HUES64 (cell line): ENCODE data around the gene KRT15.

Source experiments
- H3K27ac ChIP-seq: 2 replicates; pipeline ENCODE4 v1.7.0; 2013; ENCODE audit warnings: low read depth, low read length, inconsistent platforms
- H3K27me3 ChIP-seq: 2 replicates; pipeline ENCODE4 v1.6.1; 2013; ENCODE audit warnings: mild to moderate bottlenecking, low read length; ENCODE audit not compliant: insufficient read depth
- H3K36me3 ChIP-seq: 2 replicates; pipeline ENCODE4 v1.6.1; 2013; ENCODE audit warnings: mild to moderate bottlenecking, low read length; ENCODE audit not compliant: insufficient read depth
- H3K4me1 ChIP-seq: 2 replicates; pipeline ENCODE4 v1.6.1; 2013; ENCODE audit warnings: mild to moderate bottlenecking, low read length, moderate library complexity; ENCODE audit not compliant: insufficient read depth
- H3K4me3 ChIP-seq: 2 replicates; pipeline ENCODE4 v1.5.1; 2013; ENCODE audit warnings: mild to moderate bottlenecking, low read length, moderate library complexity
- H3K9ac ChIP-seq: 2 replicates; pipeline ENCODE4 v1.6.1; 2013; ENCODE audit warnings: mild to moderate bottlenecking, low read depth, low read length
- H3K9me3 ChIP-seq: 2 replicates; pipeline ENCODE4 v1.6.1; 2013; ENCODE audit warnings: low read depth, low read length; ENCODE audit not compliant: insufficient read depth
- WGBS: fragments of 150-250, 120-280 bp; methylation state at CpG from one replicate; pipeline ENCODE4 v1.1.7; 2013; ENCODE audit warnings: missing lambda C conversion rate; 5-methylcytosine and 5-hydroxymethylcytosine counted together

KRT15 gene

GRCh38 chr17:41500131-41500911, 18.4 kb downstream of the KRT15 start:
- no peaks in the 10 kb centered on the region; the same call in 1 of the 2 replicates for H3K27me3 ChIP-seq
- H3K4me3 ChIP-seq: no peak overlapping the region
- no peak overlapping the region for H3K27ac ChIP-seq
- no peaks in the 10 kb centered on the region for H3K9me3 ChIP-seq
- H3K36me3 ChIP-seq: no peaks in the 10 kb centered on the region
- 57% methylated on average over 15 of the region's 15 CpGs for WGBS
- H3K4me1 ChIP-seq: peaks cover 9% of the 10 kb centered on the region
- H3K9ac ChIP-seq: no peak overlapping the region

DNA sequence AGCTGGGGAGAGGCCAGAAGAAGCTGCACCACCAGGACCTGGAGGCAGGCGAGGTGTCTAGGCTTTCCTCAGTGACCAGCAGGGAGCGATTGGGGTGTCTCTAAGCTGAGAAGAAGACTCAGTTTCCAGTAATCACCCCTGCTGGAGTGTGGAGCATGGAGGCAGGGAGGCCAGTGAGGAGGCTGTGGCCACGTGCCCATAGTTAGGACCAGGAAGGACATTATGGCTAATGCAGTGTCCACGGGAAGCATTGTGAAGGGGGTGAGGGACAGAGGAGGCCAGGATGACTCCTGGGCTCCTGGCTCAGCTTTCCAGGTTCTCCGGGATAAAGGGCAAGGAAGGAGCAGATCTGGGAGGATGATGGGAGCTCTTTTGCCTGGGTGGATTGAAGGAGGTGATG, 19.0 kb downstream of the KRT15 start:
- Histone ChIP-seq H3K27me3 (no peaks in the 10 kb centered on the region; the same call in 1 of the 2 replicates), H3K4me3 (no peak overlapping the region), H3K27ac (no peak overlapping the region), H3K9ac (no peak overlapping the region), H3K4me1 (peaks cover 9% of the 10 kb centered on the region), H3K36me3 (no peaks in the 10 kb centered on the region), H3K9me3 (no peaks in the 10 kb centered on the region)
- WGBS: 91% methylated on average over 5 of the region's 5 CpGs

GRCh38 chr17:41498276-41498675, 20.4 kb downstream of the KRT15 start:
- H3K9me3 ChIP-seq: no peaks in the 10 kb centered on the region
- no peak overlapping the region for H3K27ac ChIP-seq
- WGBS: 85% methylated on average over 6 of the region's 6 CpGs
- no peak overlapping the region for H3K4me3 ChIP-seq
- H3K4me1 ChIP-seq: peaks cover 9% of the 10 kb centered on the region
- no peak overlapping the region for H3K9ac ChIP-seq
- no peaks in the 10 kb centered on the region for H3K36me3 ChIP-seq
- no peaks in the 10 kb centered on the region; the same call in 1 of the 2 replicates for H3K27me3 ChIP-seq

GRCh38 chr17:41496803-41497484, 21.7 kb downstream of the KRT15 start:
- 68% methylated on average over 12 of the region's 12 CpGs for WGBS
- H3K4me1 ChIP-seq: peaks cover 9% of the 10 kb centered on the region
- no peaks in the 10 kb centered on the region for H3K36me3 ChIP-seq
- H3K9me3 ChIP-seq: no peaks in the 10 kb centered on the region
- H3K4me3 ChIP-seq: no peak overlapping the region
- no peaks in the 10 kb centered on the region; the same call in 1 of the 2 replicates for H3K27me3 ChIP-seq
- H3K27ac ChIP-seq: no peak overlapping the region
- no peak overlapping the region for H3K9ac ChIP-seq

DNA sequence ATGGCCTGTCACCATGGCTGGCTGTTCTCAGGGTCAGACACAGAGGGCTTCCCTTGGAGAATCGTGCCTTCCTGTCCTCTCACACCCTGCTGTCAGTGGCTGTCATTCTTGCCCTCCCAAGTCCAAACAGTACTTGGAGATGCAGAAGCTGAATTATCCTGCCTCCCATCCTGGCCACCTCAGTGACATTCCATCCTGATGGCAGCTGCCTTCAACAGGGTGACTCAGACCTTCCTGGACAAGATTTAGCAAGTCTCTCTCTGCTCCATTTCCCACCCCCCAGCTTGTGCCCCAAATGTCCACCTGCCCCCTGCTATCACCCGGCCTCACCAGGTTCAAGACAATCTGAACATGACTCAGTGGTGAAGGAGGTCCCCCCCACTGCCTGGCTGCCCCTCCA, 24.2 kb downstream of the KRT15 start:
- H3K9ac ChIP-seq: no peak overlapping the region

DNA sequence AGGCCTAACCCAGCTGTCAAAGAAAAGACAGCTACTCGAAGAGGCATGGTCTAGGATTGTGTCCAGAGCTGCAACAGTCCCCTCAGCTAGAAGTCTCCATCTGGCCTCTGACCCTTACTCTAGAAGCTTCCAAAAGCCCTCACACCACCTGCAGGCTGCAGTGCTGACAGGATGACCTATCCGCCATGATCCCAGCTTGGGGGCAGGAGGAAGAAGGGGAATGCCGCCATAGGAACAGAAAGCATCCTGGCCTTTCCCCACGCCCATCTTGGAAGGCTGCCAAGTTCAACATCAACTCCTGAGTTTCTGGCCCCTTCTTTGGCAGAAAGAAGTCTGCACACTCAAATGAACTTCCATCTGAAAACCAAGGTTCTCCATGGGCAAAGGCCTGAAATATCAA, 25.9 kb downstream of the KRT15 start:
- 92% methylated on average over 4 of the region's 4 CpGs for WGBS
- H3K27ac ChIP-seq: no peak overlapping the region
- H3K27me3 ChIP-seq: no peaks in the 10 kb centered on the region
- no peak overlapping the region for H3K4me3 ChIP-seq
- peaks cover 3% of the 10 kb centered on the region; the same call in 1 of the 2 replicates for H3K4me1 ChIP-seq
- H3K36me3 ChIP-seq: no peaks in the 10 kb centered on the region
- no peaks in the 10 kb centered on the region for H3K9me3 ChIP-seq
- H3K9ac ChIP-seq: no peak overlapping the region

More for the DNA sequence above, 24.2 kb downstream of the KRT15 start:
- Histone ChIP-seq H3K4me1 (peaks cover 3% of the 10 kb centered on the region; the same call in 1 of the 2 replicates), H3K27ac (no peak overlapping the region), H3K9me3 (no peaks in the 10 kb centered on the region), H3K36me3 (no peaks in the 10 kb centered on the region), H3K27me3 (no peaks in the 10 kb centered on the region; the same call in 1 of the 2 replicates), H3K4me3 (no peak overlapping the region)
- 79% methylated on average over 2 of the region's 2 CpGs for WGBS

DNA sequence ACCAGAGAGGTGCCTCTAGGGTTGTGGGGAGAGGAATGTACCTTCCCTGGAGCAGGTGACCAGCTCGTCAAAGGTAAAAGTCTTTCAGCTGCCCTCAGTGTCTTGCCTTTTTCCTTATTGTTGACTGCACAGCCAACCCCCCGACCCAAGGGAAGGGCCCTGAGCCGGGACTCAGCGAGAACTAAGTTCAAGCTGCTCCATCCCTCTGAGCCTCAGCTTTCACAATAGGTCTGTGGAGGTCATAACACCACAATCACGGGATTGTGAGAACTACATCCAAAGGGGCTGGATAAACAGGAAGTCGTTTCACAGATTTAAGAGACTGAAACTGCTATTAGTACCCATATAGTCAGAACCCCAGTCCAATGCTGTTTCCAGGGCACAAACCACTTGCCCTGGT, 26.3 kb downstream of the KRT15 start:
- 89% methylated on average over 6 of the region's 6 CpGs for WGBS
- no peak overlapping the region for H3K9ac ChIP-seq
- no peak overlapping the region for H3K27ac ChIP-seq
- H3K36me3 ChIP-seq: no peaks in the 10 kb centered on the region
- H3K9me3 ChIP-seq: no peaks in the 10 kb centered on the region
- no peak overlapping the region for H3K4me3 ChIP-seq
- peaks cover 3% of the 10 kb centered on the region; the same call in 1 of the 2 replicates for H3K4me1 ChIP-seq
- H3K27me3 ChIP-seq: no peaks in the 10 kb centered on the region

DNA sequence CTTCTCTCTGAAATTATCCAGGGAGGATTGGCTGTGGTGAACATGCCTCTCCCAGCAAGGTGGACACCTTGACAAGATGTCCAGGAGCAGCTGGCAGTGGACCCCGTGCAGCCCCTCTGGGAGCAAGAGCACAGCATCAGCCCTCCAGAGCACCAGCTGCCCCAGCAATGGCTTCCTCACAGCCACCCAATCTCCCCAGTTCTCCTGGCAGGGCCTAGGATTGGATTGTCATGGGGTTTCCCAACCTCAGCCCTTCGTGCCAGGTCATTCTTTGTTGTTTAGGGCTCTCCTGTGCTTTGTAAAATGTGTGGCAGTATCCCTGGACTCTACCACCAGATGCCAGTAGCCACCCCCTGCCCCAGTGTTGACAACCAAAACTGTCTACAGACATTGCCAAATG, 27.2 kb downstream of the KRT15 start:
- Histone ChIP-seq H3K4me3 (no peak overlapping the region), H3K9ac (no peak overlapping the region), H3K27ac (no peak overlapping the region), H3K36me3 (no peaks in the 10 kb centered on the region), H3K27me3 (peaks cover 2% of the 10 kb centered on the region; the same call in 1 of the 2 replicates), H3K4me1 (no peaks in the 10 kb centered on the region), H3K9me3 (no peaks in the 10 kb centered on the region)
- WGBS: 76% methylated on average over 2 of the region's 2 CpGs

DNA sequence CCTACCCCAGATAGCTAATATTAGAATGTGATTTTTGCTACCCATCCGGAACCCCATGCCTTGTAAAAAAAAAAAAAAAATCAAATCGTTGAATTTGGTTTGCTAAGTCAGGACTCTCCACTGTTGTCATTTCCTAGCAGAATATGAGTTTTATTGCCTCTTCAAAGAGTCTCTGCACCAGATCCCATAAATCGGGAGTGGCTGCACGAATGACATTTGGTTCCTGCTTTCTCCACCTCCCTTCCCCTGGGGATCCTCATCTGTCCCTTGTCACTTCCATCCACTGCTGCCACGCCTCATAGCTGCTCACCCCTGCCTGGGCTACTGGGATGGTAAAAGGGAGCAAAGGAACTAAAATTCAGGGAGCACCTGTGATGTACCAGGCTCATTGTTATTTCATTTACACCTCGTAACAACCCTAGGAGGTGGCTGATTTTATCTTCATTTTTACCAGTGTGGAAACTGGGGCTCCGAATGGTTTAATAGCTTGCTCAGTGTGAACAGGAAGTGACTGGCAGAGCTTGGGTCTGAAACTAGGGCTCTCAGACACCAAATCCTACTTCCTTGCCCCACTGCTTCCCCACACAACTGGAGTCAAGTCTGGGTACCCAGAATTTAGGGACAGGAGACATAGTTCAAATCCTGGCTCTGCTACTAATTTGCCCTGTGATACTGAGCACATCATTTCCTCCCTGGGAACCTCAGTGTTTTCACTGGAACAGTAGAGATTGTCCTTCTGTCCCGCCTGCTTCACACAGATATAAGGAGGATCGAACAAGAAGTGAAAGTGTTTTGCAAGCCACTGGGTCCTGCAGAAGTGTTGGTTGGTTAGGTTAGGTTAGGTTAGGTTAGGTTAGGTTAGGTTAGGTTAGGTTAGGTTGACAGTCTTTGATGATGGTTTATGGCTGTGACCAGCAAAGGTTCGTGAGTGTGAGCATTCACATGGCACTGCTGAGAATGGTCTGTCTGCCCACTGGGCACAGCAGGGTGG, 28.4 kb downstream of the KRT15 start:
- WGBS: 89% methylated on average over 10 of the region's 10 CpGs
- H3K4me1 ChIP-seq: no peaks in the 10 kb centered on the region
- no peak overlapping the region for H3K4me3 ChIP-seq
- no peaks in the 10 kb centered on the region for H3K36me3 ChIP-seq
- no peak overlapping the region for H3K27ac ChIP-seq
- peaks cover 3% of the 10 kb centered on the region; the same call in 1 of the 2 replicates for H3K27me3 ChIP-seq
- no peaks in the 10 kb centered on the region for H3K9me3 ChIP-seq
- no peak overlapping the region for H3K9ac ChIP-seq

DNA sequence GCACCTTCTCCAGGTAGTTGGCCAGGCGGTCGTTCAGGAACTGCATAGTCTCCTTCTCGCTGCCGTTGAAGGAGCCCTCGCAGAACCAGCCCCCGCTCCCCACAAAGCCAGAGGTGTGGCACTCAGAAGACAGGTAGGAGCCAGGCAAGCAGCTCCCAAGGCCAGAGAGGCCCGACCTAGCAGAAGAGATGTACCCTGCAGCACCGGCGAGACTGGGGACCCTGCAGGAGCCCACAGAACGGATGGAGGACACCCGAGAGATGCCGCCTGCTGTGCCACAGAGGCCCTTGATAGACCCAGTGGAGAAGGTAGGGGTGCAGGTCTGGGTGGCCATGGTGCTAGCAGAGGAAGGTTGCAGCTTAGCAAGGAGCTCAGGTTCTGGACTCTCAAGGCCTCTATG, 29.2 kb downstream of the KRT15 start, which contains the start of gene KRT36:
Gene KRT36, minus strand, starts transcription at position 380 of the 400 bp plus-strand sequence. Its CDS starts 46 bp downstream, at position 334.
- Histone ChIP-seq H3K27ac (no peak within 1 kb of the TSS), H3K4me3 (no peak within 1 kb of the TSS), H3K4me1 (no peaks in the 10 kb centered on the region), H3K9me3 (no peaks in the 10 kb centered on the region), H3K27me3 (peaks cover 3% of the 10 kb centered on the region; the same call in 1 of the 2 replicates), H3K36me3 (no peaks in the 10 kb centered on the region), H3K9ac (no peak within 1 kb of the TSS)
- 97% methylated on average over 12 of the region's 12 CpGs for WGBS
